Fibroblast of skin of right biceps (primary cell): ENCODE data around the gene ARID2.
A peak's percentile ranks its signal among the peaks of the same experiment; 100 is the strongest.

Experiments used
- DNase-seq: peaks from one replicate; pipeline ENCODE4 v3.0.0-alpha.2; 2013

ARID2 gene

GRCh38 chr12:45721369-45721768 lies 8.1 kb upstream of the ARID2 start:
- no peak for DNase-seq

DNA sequence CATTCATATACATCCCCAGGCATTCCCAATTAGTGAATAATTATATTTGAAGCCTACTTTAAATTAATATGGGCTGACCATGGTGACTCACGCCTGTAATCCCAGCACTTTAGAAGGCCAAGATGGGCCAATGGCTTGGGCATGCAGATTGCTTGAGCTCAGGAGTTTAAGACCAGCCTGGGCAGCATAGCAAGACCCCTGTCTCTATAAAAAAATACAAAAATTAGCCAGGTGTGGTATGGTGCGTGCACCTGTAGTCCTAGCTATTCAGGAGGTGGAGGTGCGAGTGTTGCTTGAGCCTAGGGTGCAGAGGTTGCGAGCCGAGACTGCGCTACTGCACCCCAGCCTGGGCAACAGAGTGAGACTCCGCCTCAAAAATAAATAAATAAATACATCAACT lies 7.6 kb upstream of the ARID2 start:
- DNase-seq = no peak

DNA sequence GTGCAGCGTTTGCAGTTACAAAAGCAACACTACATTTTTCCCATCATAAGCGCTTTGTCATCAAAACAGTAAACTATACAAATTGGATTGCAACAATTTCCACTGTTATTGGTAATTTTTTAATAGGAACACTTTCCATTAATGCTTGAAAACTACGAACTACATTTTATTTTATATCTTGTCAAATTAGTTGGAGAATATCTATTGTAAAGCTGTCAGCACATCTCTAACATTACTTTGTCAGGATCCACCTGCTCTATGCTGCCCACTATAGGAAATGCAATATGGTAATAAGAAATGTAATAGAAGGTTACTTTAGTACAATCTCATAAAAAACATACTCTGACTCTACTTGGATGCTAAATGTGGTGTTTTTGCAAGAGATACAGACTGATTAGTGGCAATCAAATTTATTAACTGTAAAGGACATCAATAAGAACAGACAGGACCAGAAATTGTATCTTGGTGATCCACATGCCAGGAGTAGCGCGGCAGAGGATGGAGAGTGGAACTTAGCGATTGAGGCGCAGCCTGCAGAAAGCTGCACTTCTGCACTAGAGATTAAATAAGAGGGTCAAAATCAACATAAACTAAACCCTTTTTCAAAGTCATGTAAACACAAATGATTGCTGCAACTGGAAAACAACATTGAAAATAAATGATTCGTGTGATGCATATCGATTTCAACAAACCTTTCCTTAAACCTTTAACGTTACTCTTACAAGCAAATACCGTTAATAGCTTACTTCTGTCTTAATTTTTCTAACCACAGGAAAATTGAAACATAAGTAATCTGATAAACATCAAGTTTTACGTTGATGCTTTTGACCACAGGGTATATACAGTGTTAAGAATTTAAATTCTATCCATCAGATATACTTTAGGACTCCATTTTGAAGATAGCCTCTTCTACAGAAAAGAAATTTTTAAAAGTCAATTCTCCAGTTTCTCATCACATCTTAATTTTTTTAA lies 3.6 kb upstream of the ARID2 start:
- peak; percentile 40 for DNase-seq

DNA sequence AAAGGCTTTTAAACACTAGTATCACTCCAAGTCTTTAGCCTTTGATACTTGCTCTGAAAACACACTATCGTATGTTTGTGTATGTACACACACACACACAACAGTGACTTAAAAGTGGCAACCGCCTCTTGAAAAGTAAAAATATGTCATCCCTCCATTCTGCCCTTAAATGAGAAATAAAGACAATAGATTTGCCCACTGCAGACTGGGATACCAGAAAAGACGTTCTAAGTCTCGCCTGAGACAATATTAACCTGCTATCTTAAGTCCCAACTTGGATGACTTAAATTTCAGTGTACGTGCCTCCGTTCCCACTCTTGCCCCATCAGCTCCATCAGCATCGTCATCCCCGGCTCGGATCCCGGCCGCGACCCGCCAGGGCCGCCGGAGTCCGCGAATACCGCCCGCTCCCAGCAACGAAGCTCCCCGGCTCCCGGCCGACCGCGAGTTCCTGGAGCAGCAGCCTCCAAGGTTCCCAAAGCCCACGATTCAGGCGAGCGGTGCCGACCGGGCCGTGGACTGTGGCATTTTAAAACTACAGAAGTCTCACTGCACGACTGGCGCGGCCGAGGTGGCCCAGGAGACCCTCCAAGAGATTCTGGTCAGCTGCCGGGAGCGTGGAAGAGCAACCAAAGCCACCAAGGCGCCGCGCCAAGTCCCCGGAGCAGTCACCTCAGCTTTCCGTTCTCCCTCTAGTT lies 2.8 kb upstream of the ARID2 start:
- DNase-seq = peak; percentile 38

GRCh38 chr12:45727301-45727979 lies 2.1 kb upstream of the ARID2 start:
- peak; percentile 98 for DNase-seq

GRCh38 chr12:45727980-45728629 lies 1.4 kb upstream of the ARID2 start:
- no peak for DNase-seq

DNA sequence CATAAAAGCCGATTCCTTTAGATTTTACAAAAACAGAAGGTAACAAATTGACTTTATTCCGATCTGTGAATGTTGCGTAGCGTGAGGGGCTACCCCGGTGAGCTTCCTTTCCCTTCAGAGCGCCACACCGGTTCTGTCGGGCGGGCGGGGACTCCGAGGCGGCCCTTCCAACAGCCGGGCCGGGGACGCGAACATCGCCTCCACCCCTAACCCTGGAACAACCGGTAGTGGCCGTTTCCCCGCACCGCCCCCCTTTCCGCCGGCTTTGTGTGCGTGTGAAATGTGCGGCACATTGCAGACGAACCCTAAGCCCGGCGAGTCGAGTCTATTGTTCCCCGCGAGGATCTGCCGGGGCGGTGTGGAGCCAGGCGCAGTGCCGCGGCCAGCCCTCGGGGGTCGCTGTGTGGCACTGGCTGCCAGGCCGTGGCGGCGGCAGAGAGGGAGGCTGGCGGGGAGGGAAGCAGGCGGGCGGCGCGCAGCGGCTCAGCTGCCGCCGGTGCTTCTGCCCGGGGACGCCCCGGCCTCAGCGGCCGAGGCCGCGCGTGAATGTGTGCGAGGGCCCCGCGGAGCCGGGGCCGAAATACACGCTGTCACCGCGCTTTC lies 775 bp upstream of the ARID2 start:
- peak; percentile 97 for DNase-seq

GRCh38 chr12:45730084-45730347 lies 510 bp downstream of the ARID2 start:
- no peak for DNase-seq

DNA sequence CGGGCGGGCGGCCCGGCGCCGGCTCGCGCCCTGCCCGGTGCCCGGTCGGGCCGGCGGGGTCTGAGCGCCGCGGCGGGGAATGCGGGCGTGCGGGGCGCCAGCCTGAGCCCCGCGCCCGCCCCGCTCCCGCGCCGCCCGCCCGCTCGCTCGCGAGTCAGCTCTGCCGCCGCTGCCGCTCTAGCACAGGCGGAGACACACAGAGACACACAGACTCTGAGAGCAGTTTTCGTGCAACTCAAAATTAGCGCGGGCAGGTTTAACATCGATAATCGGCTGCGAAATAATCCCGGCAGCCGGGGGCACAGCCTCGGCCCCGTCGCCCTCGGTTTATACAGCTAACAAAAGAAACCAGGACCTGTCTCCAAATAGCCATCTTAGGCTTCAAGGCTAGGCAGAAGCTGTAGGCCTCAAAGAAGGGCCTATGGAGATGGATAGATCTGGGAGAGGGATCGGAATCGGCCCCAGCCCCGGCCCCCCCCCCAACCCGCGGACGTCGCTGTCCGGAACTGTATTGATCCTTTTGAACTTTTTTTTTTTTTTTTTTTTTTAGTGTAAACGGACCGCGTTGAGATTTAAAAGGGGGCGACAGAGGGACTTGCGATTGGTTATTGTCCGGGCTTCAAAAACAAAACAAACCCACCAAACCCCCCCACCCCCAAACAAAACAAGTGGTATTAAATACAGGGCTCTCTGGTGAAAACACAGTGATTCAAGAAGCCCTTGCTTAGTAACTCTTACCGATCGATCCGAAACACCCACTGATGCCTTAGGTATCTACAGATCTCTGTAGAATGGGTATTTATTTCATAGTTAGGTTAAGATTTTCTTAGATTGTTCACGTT lies 1.1 kb downstream of the ARID2 start:
- DNase-seq = peak; percentile 60

- no peak for DNase-seq
Observed at GRCh38 chr12:45731190-45731775, 1.8 kb downstream of the ARID2 start.

- DNase-seq = peak; percentile 8
Observed at GRCh38 chr12:45732250-45732649, 2.7 kb downstream of the ARID2 start.

DNA sequence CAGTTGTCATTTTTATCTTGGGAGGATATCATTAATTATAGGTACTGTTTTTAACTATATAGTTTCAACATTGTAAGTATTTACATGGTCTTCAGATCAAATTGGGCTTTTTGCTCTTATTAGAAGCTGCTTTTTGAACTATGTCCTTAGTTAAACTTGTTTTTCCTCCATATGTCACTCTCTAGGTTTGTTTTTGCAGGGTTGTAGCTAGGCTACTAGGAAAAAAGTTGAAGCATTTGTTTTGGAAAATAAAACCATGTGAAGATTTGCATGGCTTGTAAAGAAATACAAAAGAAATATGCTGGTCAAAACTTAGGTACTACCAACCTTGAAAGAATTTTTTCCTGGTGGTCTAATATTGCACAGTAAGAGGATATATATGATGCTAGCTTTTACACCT lies 3.4 kb downstream of the ARID2 start:
- no peak for DNase-seq

DNA sequence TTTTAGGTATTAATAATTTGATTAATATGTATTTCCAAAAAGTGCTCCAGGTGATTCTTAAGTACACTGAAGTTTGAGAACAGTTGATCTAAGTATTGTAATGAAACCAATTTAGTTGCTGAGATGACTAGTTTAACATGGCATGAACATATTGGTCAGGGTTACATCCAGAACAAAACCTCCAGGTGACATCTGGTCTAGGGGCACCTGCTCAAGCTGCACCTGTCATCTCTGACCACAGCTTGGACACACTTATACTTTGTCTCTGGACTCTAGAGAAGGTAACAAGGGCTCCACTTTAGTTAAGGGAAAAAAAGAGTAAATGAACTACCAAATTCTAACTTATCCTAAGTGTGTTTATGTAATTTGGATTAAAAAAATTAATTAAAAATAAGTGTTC lies 8.1 kb downstream of the ARID2 start:
- no peak for DNase-seq

DNA sequence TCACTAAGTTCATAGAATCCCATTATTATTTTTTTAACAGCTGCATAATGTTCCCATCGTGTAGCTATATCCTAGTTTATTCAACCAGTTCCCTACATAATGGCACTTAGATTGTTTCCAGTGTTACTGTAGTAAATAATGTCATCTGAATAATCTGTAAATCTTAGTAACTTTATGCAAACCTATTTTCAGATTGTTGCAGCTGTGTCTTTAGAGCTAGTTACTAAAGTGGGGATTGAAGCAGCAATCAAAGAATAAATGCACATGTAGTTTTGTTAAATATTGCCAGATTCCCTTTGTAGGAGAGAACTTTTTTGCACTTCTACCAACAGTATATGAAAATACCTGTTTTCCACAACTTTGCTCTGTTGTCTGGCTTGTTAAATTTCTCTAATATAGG lies 13.1 kb downstream of the ARID2 start:
- no peak for DNase-seq

DNA sequence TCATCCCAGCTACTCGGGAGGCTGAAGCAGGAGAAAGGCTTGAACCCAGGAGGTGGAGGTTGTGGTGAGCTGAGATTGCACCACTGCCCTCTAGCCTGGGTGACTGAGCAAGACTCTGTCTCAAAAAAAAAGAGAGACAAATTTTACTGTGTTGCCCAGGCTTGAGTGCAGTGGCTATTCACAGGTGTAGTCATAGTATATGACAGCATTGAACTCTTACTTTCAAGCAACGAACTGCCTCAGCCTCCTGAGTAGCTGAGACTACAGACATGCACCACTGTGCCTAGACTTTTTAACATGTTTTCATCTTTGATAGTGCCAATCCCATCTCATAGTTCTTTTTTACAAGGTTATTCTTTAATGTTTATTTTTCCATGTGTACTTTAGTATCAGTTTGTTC lies 13.7 kb downstream of the ARID2 start:
- no peak for DNase-seq

GRCh38 chr12:45745861-45746277 lies 16.4 kb downstream of the ARID2 start:
- peak; percentile 23 for DNase-seq

- DNase-seq = no peak
Observed at GRCh38 chr12:45756666-45757065, 27.2 kb downstream of the ARID2 start.

DNA sequence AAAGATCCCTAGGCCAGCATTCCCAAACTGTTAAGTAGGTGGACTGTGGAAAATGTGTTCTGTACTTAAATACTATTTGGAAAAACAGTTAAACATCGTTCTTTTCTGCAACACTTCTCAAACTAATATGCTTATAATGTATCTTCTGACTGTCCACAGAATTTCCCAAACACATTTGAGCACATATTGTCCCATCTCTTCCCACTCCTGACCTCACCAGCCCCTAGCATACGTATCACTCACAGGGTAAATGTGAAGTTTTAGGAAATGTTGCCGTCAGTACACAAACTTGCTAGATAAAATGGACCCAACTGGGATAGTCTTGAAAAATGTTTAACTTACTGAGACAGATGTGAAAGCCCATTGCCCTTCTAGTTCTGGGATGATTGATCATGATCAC lies 27.7 kb downstream of the ARID2 start:
- DNase-seq = no peak

DNA sequence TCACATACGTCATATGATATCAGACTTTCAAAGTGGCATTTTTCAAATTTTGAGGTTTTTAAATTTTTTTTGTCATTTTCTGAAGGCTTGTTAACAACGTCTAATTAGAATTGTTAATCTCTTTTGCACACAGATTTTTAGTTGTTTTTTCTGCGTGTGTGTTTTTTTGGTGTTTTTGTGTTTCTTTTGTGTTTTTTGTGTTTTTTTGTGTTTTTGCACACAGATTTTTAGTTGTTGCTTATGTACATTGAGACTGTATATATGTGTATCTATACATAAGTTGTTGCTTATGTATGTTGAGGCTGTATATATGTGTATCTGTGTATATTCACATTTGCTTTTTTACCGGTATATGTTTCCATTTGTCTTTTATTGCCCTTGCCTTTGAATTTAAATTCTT lies 30.8 kb downstream of the ARID2 start:
- DNase-seq = no peak

GRCh38 chr12:45762185-45763110 lies 32.9 kb downstream of the ARID2 start:
- peak; percentile 49 for DNase-seq
